ENCODE measurements around the gene SYNPO. TPM values are rescaled to one million over a fixed set of nuclear protein-coding genes. Genes with fewer than 3 reads are reported as not detected.

SYNPO gene
- polyA plus RNA-seq, 2 of the 4 experiments (the other 2 are of a cell fraction) = 13.7 to 33.9 TPM

DNA sequence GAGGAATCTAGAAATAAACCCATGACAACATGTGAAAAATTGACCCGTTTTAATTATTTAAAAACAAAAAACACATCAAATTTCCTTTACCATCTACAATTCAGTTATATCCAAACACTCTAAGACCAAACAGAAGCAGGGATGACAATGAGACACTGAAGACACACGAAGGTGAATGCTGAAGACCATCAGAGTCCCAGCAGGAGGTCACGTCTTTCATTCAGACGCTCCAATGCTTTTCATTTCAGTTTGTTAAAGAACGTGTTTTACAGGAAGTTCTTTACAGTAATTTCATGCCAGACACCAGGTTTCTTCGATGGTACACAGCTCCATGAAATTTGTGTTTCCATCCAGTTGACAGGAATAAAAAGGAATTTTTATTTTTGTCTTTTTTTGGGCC is 50.3 kb downstream of the SYNPO start:
- Histone ChIP-seq H3K9me3 (no peaks in the 10 kb centered on the region), H3K4me1 (no peaks in the 10 kb centered on the region), H3K4me2 (no peak overlapping the region), H3K4me3 (no peak overlapping the region), H3K27ac (no peak overlapping the region)
- 88% methylated on average over 6 of the region's 6 CpGs for WGBS (ENCODE audit: missing lambda C conversion rate)
- FAIRE-seq = no peak
- CTCF ChIA-PET = interaction anchor here (0.7 to 5.3 kb wide), 4 partner anchors 10 to 1076 kb away, joined by 3 to 27 read pairs (median 3); partner anchors contain the start of genes MYOZ3 and RBM22
- POLR2A ChIA-PET = no interaction called here
- TF ChIP-seq EHF (CRISPR knock-in tag; IDR thresholded peaks at IDR 0.05) = no peak
- TF ChIP-seq JUN (IDR thresholded peaks at IDR 0.05) = no peak
- no peak for TF ChIP-seq HMGXB4 (CRISPR knock-in tag; IDR thresholded peaks at IDR 0.05; ENCODE audit: borderline replicate concordance)
- no peak for TF ChIP-seq EHMT2 (IDR thresholded peaks at IDR 0.05; ENCODE audit: low read depth)
- no peak for TF ChIP-seq HOXA7 (CRISPR knock-in tag; IDR thresholded peaks at IDR 0.05)
- no peak for TF ChIP-seq POLR2A (IDR thresholded peaks at IDR 0.05; ENCODE audit: low read length)
- TF ChIP-seq HEYL (CRISPR knock-in tag; IDR thresholded peaks at IDR 0.05) = no peak
- no peak for TF ChIP-seq CTCF (IDR thresholded peaks at IDR 0.05)
- TF ChIP-seq ESRRA (IDR thresholded peaks at IDR 0.05; ENCODE audit: borderline replicate concordance, low read length) = no peak
- TF ChIP-seq RFX5 (IDR thresholded peaks at IDR 0.05) = no peak
- no peak for TF ChIP-seq ZFP36 (IDR thresholded peaks at IDR 0.05; ENCODE audit: borderline replicate concordance, partially characterized antibody)
- no peak for TF ChIP-seq BHLHE40 (IDR thresholded peaks at IDR 0.05; ENCODE audit: low read depth, low read length)
- no peak for DNase-seq (ENCODE audit: low read depth in 1 of 2, low spot score in 1 of 2)
- ATAC-seq = no peak

GRCh38 chr5:150692276-150692675 is 51.8 kb downstream of the SYNPO start:
- H3K4me3 ChIP-seq = no peak overlapping the region
- DNase-seq (ENCODE audit: low read depth in 1 of 2, low spot score in 1 of 2) = no peak
- FAIRE-seq = no peak
- H3K27ac ChIP-seq = no peak overlapping the region
- ATAC-seq = no peak
- no peak for TF ChIP-seq CEBPB (IDR thresholded peaks at IDR 0.05)
- no peak for TF ChIP-seq MAX (IDR thresholded peaks at IDR 0.05)
- no peak for TF ChIP-seq MAFK (IDR thresholded peaks at IDR 0.05; ENCODE audit: partially characterized antibody)
- TF ChIP-seq ZNF302 (CRISPR knock-in tag; IDR thresholded peaks at IDR 0.05) = no peak
- TF ChIP-seq SREBF2 (IDR thresholded peaks at IDR 0.05) = no peak
- TF ChIP-seq ATOH8 (CRISPR knock-in tag; IDR thresholded peaks at IDR 0.05; ENCODE audit: low read depth) = no peak
- TF ChIP-seq RFX5 (IDR thresholded peaks at IDR 0.05) = no peak
- TF ChIP-seq SMC3 (IDR thresholded peaks at IDR 0.05) = no peak
- TF ChIP-seq RAD21 (conservative IDR thresholded peaks at IDR 0.05 in 1 of 2, IDR thresholded peaks at IDR 0.05 in 1 of 2) = no peak
- TF ChIP-seq HOXB13 (CRISPR knock-in tag; IDR thresholded peaks at IDR 0.05; ENCODE audit: low read depth) = no peak
- TF ChIP-seq ZFP36 (IDR thresholded peaks at IDR 0.05; ENCODE audit: borderline replicate concordance, partially characterized antibody) = no peak
- TF ChIP-seq EHMT2 (IDR thresholded peaks at IDR 0.05; ENCODE audit: low read depth) = no peak
- no peak for TF ChIP-seq CHD4 (IDR thresholded peaks at IDR 0.05; ENCODE audit: borderline replicate concordance)
- TF ChIP-seq PHF8 (IDR thresholded peaks at IDR 0.05; ENCODE audit: borderline replicate concordance, low read depth) = no peak
- TF ChIP-seq BHLHE40 (IDR thresholded peaks at IDR 0.05; ENCODE audit: low read depth, low read length) = no peak
- TF ChIP-seq ZC3H11A (IDR thresholded peaks at IDR 0.05) = no peak
- no peak for TF ChIP-seq CTCF (IDR thresholded peaks at IDR 0.05)
- TF ChIP-seq BCL3 (IDR thresholded peaks at IDR 0.05) = no peak
- TF ChIP-seq ESRRA (IDR thresholded peaks at IDR 0.05; ENCODE audit: borderline replicate concordance, low read length) = no peak
- no peak for TF ChIP-seq NPAS2 (CRISPR knock-in tag; IDR thresholded peaks at IDR 0.05; ENCODE audit: borderline replicate concordance)
- 91% methylated on average over 3 of the region's 3 CpGs for WGBS (ENCODE audit: missing lambda C conversion rate)
- H3K4me1 ChIP-seq = no peaks in the 10 kb centered on the region
- H3K4me2 ChIP-seq = no peak overlapping the region
- POLR2A ChIA-PET = no interaction called here
- no peaks in the 10 kb centered on the region for H3K9me3 ChIP-seq
- CTCF ChIA-PET = interaction anchor here (5.3 kb wide), 1 partner anchor 8 kb away, joined by 27 read pairs; the partner anchor contains the start of gene RBM22
